HG03108 (cell line): ENCODE measurements around the gene RGS6.

Experiments used
- ATAC-seq: cut with Tn5 transposase; IDR thresholded peaks from one replicate; pipeline ENCODE4 v1.9.1; 2021; ENCODE audit warnings: moderate library complexity; ENCODE audit not compliant: unreplicated experiment

The RGS6 gene

DNA sequence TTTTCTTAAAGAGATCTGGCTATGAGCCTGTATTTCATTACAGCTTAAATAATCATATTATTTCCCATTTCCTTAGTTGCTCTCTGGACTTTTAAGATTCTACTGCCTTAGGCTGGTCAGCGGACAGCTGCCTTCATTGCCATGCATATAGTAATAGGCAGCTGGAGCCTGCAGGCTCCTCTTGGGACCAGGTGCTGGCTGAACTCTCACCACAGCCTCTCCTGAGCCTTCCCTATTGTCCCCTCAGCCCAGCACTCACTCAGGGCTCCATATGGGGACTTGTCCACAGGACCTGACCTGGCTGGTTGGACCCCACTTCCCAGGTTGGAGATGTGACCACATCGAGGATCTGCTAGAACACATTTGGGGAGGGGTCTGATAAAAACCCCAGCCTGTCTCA, 556.3 kb downstream of the RGS6 start:
- ATAC-seq = no peak

DNA sequence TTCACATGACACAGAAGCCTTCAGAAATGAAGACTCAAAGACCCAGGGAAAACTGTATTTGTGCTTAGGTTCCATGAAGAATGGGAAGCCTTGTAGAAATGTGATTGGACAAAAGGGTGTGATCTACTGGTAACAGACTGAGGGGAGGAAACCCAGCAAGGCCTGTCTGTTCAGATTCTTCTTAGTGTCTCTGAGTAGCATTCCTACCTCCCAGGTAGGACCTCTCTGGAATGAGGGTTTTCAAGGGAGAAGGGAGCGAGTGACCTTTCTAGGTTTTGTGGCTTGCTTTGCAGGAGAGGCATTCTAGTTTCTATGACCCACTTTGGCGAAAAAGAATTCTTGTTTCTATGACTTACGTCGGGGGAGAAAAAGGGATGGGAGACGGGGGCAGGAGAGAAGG, 560.0 kb downstream of the RGS6 start:
- no peak for ATAC-seq

DNA sequence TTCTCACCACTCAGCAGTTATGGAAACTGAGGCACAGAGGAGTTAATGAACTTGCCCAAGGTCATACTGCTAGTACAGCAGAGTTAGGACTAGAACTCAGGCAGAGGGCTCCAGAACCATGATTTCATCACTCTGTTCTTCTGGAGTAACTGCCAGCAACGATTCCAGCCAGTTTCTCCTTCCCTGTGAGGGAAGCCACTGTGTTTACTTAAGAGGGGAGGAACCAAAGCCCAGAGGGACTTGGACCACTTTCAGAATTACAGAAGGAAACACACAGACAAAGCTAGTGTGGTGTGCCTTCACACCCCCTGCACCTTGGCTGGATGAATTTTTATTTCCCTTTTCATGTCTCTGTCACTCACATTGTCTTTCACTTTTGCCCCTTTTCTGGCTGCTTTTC, 563.4 kb downstream of the RGS6 start:
- no peak for ATAC-seq

DNA sequence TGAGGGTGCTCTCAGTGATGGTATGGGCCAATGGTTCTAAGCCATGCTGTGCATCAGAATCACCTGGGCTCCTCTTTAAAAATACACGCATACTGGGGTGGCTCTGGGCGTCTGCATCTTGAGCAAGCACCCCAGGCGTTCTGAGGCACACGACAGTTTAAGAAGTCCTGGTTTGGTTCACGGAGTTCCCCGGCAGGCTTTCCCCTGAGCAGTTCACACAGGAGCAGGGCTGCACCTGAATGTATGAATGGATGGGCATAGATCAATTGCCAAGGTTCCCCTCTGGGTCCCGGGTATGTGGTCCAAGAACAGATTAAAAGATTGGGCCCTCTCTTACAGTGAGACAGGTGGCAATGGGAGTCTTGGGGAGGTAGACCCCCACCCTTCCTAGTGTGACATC, 566.4 kb downstream of the RGS6 start:
- no peak for ATAC-seq

DNA sequence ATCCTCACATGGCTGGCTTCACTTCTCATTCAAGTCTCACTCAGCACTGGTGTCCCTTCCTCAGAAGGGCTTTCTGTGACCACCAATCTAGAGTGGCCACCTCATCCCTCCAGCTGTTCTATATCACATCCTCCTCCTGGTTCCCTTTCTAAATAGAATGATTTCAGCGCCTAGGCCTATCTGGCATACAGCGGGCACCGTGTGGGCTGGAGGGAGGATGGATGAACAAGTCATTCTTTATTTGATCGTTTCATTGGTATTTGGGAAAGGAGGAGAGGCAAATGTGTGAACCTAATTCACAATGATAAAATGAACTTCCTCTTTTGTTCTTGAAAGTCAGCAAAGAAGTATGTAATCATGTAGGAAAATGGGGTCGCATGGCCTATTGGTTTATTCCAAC, 567.5 kb downstream of the RGS6 start:
- ATAC-seq = no peak

DNA sequence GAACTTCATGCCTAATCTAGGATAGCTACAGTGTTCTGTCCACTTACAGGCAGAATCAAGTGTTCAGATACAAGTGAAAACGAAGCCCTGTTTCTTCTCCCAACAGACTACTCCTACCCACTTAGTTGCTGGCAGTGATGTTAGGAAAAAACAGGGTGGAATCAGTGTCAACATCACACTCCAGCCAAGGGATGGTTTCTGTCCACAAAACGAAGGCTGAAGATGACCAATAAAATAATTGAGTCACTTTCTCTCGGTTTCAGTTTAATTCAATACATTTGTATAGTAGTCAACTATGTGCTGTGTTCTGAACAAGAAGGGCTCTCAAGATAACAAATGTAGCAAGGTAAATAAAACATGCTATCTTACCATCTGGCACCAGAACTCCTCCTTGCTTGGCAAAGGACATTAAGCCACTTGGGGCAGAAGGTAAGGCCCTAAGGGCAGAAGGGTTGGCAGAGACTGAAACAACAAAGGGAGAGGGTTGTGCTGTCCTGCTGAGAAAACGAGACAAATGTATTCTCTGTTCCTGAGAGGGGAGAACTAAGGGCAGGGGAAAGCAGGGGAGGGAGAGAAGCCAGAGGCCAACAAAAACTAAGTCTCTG, 568.1 kb downstream of the RGS6 start:
- ATAC-seq = no peak

DNA sequence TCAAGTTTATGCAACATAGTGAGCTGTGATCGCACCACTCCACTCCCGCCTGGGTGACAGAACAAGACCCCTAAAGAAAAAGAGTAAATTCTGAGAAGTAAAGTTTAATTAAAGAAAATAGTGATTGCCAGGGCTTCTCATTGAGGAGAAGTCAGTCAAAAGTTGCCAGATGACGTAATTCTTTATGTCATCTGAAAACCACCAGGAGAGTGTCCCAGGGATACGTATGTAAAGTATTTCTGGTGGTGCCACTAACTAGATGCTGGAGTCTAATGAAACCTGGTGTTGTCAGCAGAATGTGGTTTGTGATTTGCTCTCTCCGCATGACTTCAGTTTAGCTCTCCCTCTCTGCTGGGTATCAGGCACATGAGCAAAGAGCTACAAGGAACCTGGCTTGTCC, 569.2 kb downstream of the RGS6 start:
- no peak for ATAC-seq

DNA sequence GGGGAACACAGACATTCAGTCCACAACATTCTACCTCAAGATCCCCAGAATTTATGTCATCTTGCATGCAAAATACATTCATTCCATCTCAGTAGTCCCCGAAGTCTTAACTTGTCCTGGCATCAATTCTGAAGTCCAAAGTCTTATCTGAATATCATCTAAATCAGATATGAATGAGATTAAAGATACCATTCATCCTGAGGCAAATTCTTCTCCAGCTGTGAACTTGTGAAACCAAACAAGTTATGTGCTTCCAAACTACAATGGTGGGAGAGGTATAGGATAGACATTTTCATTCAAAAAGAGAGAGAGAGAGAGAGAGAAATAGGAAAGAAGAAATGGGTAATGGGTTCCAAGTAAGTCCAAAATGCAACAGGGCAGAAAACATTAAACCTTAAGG, 571.0 kb downstream of the RGS6 start:
- no peak for ATAC-seq

DNA sequence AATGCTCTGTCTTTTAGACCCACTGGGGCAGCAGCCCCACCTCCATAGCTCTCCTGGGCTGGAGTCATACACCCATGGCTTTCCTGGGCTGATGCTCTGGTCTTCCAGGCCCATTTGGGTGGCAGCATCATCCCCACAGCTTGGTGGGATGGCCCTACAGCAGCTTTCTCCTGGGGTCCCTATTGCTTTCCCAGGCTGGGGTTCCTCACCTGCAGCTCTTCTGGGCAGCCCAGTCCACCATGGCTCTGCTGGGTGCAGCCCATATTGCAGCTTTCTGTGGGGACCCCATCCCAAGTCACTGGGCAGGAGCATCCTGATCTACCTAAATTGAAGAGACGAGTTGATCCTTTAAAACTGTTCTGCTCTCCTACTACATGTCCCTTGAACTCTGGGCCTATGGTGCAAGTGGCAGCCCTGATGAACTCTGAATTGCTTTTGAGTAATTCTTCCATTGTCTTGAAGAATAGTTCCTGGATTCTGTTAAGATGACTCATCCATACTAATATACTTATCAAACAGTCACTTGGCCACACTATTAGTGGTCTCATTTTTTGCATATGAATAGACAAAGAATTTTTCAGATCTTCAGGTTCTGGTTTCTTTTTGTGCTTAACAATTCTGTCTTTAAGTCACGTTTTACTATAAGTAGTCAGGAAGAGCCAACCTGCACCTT, 571.6 kb downstream of the RGS6 start:
- ATAC-seq = no peak

DNA sequence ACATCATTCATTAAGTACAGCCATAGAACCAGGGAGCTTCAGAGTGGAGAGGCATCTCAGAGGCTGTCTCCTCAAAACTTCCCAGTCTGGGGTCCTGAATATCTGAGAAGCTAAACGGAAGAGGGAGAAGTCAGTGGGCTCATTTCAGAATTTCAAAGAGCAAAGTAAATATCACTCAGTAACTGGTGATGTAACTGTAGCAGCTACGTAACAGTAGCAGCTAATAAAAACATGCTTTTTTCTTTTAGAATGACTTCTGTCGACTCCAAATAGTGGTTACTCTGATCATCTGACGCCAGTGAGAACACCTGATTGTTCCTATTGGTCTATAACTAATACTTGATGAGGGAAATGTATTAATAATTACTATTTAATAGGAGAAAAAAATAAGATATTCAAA, 578.3 kb downstream of the RGS6 start:
- ATAC-seq = no peak

DNA sequence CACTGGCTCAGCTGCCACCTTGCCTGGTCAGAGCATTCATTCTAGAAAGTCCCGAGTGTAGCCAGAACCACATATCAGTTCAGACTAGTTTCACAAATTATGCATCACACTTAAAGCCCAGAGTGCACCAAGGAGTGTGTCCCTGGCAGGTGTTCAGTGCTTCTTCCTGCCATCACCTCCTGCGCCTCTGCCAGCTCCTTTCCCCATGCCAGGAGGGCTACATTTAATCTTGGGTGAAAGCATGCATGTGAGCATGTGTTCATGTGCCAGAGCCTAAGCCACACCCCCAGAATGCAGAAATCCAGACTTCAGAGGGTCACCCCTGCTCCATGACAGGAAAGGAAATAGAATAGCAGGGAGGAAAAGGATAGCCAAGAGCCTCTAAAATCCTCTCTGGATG, 580.1 kb downstream of the RGS6 start:
- no peak for ATAC-seq

DNA sequence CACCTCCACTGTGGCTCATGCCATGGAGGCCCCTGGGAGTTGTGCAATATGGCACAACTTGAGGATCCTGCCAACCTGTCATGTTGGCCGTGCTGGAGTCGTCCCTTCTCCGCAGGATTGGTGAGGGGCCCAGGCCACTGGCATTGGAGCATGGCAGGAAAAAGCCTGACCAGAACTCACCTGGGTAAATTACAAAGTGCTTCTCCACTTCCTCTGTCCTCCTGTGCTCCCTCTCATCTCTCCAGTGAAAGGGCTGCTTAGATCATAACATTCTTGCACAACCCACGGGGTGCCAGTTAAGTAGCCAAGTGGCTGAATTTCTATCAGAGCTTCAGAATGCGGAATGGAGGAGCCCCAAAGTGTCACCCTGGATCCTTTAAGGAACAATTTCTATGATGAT, 580.7 kb downstream of the RGS6 start:
- ATAC-seq = no peak

DNA sequence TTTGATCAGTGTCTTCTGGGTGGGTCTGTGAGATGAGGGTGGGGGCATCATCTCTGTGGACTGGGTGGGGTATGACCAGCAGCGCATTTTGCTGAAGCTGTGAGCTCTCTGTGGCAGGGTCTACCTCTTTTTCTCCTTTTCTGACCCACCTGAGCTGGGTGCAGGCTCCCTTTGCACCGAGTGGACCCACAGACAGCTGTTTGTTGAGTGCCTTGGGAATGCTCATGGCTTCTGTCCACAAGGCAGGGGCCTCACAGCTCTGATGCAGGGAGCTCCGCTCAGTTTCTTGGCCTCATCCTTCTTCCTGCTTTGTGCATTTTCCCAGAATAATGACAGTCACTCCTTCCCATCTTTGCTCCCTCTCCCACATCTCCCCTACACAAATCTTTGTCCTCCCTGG, 581.1 kb downstream of the RGS6 start:
- no peak for ATAC-seq

DNA sequence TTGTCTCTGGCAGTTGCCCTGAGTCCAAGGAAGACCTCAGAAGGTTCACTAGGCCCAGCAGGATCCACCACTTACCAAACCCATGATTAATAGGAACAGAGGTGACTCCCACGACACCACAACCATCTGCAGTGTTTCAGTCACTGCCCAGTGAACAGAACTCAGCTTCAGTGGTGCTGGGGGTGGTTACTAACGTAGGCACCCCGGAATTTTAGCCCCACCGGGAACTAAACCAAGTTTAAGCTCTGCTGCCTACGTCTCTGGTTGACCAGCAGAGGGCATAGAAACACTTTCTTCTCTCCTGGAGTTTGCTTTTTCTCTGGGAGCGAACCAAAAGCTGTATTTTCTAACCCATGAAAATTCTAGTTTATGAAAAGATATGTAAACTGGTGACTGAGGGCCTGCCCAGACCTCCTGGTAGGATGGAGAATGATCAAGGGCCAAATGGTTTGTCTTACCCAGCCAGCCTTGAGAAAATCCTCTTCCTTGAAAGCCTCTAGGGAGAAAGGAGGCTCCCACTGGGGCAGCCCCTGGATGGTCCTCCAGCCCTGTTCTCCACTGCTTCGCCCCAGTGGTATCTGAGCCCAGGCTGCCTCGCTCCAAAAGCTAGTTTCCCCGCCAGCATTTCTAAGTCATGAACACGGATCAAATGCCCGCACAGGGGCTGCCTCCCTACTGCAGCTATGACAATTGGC, 581.9 kb downstream of the RGS6 start:
- no peak for ATAC-seq

DNA sequence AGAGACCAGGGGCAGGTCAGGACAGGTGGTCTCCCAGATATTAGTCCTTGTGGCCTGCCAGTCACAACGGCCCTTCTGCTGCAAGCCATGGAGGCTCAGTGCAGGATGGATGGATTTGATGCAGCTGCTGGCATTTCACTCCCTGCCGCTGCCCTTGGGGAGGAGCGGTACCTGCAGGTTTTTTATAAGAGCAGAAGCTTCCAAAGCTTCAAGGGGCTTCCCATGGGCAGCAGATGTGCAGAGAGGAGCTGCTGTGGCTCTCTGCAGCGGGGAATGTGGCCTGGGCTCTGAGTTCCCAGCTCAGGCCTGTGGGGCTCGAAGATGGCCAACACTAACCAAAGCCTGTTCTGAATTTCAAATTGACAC, 582.4 kb downstream of the RGS6 start:
- ATAC-seq = no peak

DNA sequence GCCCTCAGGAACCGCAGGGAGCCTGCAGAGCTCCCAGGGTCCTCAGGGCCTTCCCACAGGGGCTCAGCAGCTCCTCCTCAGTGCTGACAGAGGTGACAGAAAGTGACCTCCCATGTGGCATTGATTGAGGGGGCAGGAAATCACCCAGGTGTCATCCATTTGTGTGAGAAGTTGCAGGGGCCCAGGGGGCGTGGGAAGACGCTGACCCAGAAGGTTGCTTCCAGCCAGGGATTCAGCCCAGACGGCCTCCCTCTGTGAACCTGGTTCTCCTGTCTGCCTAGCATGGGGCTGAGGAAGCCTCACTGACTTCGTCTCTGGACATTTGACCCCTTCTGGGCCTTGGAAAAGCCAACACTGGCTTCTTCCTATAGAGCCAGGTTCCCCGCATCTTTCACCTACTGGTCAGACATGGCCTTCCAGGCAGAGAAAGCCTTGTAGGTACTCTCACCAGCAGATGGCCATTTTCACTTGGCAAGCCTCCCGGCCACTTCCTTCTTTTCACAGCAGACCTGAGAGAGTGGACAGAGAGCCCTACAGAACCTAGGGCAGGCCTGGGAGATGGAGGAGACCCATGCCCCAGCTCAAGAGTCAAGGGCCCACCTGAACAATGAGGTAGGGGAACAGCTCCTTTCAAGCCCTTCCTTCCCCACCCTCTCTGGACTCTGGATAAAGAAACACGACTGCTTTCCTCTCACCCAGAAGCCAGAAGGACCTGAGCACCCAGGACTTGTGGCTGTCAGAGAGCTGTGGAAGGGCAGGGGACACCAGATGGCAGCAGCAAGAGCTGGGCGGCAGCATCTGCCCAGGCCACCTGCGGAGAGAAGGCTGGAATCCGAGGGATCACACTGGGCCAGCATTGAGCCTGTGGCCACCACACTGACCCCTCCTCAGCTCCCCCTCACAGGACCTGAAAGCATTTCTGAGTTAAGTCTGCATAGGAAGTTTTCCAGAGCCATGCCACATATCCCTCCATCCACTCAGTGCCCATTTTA, 583.8 kb downstream of the RGS6 start:
- no peak for ATAC-seq

DNA sequence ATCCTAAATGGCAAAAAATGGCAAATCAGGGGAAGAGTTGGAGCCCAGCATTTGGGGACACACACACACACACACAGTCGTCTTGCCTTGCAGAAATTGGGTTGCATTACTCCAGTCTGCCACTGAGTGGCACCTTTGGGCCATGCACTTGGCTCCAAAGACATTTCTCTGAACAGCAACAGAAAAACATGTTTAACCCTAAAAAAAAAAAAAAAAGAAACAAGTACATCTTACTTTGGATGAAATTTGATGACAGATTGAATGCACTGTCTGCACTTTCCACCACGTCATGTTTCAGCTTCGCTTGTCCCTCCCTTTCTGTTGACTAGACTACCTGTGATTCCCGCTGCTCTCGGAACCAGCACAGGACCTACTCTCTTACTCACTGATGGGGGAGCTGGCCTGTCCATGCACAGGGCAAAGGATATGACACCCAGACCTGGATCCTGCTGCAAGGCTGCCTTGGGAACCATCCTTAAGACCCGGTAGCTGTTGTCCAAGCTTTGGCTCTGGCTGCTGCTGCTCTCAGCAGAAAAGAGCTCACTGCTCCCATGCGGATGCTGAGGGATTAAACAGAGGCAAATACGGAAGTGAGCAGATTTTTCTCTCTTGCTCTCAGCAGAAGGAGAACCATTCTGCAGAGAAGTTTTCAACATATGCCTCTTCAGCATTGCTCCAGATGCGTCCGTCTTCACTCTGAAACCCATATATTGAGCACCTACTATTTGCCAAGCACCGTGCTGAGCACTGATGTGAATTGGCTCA, 584.9 kb downstream of the RGS6 start:
- ATAC-seq = no peak

DNA sequence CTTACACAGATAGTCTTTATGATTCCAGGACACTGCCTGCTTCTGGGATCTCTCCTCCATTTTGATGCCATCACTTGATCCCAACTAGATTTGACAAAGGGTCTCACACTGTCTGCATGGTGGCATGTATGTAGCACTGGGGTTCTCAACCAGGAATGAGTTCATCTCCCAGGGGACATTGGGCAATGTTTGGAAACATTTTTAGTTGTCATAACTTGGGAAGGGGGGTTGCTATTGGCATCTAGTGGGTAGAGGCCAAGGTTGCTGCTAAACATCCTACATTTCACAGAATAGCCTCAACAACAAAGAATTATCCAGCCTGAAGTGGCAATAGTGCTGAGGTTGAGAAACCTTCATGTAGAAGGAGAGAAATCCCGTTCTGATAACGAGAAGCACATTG, 585.5 kb downstream of the RGS6 start:
- no peak for ATAC-seq

DNA sequence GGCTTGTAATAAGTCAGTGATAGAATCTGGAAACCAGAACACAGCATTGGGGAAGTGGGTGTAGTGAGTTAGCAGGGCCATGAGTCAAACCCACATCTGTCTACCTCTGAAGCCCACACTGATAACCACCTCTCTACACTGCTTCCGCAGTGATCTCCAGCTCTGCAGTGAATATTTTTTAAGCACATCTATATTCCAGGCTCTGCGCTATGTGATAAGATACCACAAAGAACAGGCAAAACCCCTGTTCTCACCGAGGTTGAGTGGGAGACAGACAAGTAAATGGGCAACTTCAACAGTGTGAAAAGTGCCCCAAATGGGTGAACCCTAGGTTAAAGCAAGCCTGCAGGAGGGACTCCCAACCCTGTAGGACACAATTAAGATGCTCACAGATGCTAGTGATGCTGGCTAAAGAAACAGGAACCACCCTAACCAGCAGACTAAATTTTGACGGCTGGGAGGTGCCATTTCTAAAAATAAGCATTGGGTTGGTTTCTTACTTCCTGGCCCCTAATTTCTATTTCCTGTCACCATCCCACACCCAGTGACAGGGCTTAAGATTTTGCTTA, 586.7 kb downstream of the RGS6 start:
- peak; percentile 62 for ATAC-seq

DNA sequence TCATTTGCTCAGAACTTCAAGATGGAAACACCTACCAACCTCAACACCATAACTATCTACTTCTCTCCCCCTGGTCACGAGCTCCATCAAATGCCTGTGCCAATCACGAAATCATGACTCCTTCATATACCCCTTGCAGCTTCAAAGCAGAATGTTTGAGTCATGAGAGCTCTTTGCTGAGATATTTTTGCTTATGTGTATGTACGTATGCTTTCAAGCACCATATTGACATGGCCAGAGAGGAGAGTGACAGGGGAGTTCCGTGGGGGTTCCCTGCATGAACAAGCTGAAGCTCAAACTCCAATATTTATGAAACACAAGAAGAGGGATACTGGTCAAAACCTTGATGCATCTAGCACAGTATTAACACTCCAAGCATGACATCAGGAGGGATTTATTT, 587.3 kb downstream of the RGS6 start:
- peak; percentile 12 for ATAC-seq
